ENCODE data around the gene OR2L8. TPM values are rescaled to one million over a fixed set of nuclear protein-coding genes. Genes with fewer than 3 reads are reported as not detected.

OR2L8 gene
- total RNA-seq, 1 experiment from 2014 or later: not detected

DNA sequence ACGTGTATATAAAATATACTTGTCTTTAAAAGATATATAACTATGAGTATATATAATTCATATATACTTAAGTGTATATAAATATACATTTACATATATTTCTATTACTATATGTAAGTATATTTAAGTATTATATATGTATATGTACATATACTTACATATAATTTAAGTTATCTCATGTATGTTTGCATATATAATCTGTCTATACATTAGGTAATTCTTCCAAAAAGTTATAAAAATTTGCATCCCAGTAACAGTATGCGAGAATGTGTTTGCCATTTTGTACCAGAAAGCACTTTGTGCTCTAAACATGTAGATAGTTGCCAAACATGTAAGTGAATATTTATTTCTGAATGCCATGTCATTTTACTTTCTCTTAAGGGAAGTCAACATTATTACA lies 16.3 kb downstream of the OR2L8 start, which contains the start of gene OR2AK2:
Gene OR2AK2, plus strand, starts transcription at position 301 of the 400 bp plus-strand sequence. CDS start 144 bp downstream, outside the sequence.
- in situ Hi-C loops (cut with HindIII; ENCODE audit: low sequenced_read_pairs): no loop called here

DNA sequence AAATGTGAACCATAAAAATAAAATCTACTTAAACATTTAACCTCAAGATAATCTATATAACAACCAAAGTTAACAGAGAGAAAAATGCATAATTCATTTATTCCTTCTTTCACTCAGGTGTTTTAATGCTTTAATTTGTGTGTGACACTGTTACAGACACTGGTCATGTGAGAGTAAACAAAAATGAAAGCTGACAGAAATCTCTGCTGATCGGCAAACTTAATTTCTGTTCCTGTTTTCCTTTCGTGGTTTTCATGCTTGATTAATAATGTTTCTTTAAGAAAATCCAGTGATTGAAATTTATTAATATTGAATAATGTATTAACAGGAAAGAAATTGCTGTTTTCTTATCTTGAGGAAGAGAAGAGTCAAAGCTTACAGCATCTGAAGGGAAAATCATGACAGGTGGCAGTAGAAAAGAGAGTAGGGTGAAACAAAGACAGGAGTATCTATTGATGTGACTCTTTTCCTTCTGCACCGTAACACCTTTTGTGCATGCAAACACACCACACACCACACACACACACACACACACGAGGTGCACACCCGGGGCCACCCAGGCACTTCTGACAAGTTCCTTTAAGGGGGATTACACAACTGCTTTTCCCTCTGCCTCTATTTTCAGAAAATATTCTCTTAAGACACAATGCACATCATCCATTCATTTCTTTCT lies 18.0 kb downstream of the OR2L8 start:
- no peak for DNase-seq (ENCODE audit: low spot score)
- in situ Hi-C loops (cut with HindIII; ENCODE audit: low sequenced_read_pairs): no loop called here

More for the DNA sequence above, 16.3 kb downstream of the OR2L8 start, which contains the start of gene OR2AK2:
- DNase-seq (ENCODE audit: low spot score): no peak

GRCh38 chr1:247992986-247993385 lies 44.3 kb downstream of the OR2L8 start:
- in situ Hi-C loops (cut with HindIII; ENCODE audit: low sequenced_read_pairs): no loop called here
- DNase-seq (ENCODE audit: low spot score): no peak

- no peak for DNase-seq (ENCODE audit: low spot score)
- in situ Hi-C loops (cut with HindIII; ENCODE audit: low sequenced_read_pairs): no loop called here
Observed at GRCh38 chr1:247998811-247999210, 50.2 kb downstream of the OR2L8 start.

Other genes with a start within 250 kb of the OR2L8 start
- not detected in 2 replicates for gene OR6F1, start 232.2 kb upstream of the OR2L8 start, total RNA-seq (2014; rRNA removed; shearing (Covaris generic))
- gene OR14K1, start 210.2 kb upstream of the OR2L8 start, total RNA-seq (2014; rRNA removed; shearing (Covaris generic)): not detected in 2 replicates
- gene OR14A2, start 200.7 kb upstream of the OR2L8 start, total RNA-seq (2014; rRNA removed; shearing (Covaris generic)): not detected in 2 replicates
- not detected in 2 replicates for gene OR1C1, start 188.3 kb upstream of the OR2L8 start, total RNA-seq (2014; rRNA removed; shearing (Covaris generic))
- not detected in 2 replicates for gene OR14A16, start 124.7 kb upstream of the OR2L8 start, total RNA-seq (2014; rRNA removed; shearing (Covaris generic))
- gene OR11L1, start 107.0 kb upstream of the OR2L8 start, total RNA-seq (2014; rRNA removed; shearing (Covaris generic)): not detected in 2 replicates
- gene TRIM58, start 91.7 kb upstream of the OR2L8 start, total RNA-seq (2014; rRNA removed; shearing (Covaris generic)): not detected in 2 replicates
- gene OR2W3, start 53.3 kb upstream of the OR2L8 start, total RNA-seq (2014; rRNA removed; shearing (Covaris generic)): not detected in 2 replicates
- gene OR2T8, start 28.6 kb upstream of the OR2L8 start, total RNA-seq (2014; rRNA removed; shearing (Covaris generic)): not detected in 2 replicates
- not detected in 2 replicates for gene OR2AJ1, start 24.0 kb upstream of the OR2L8 start, total RNA-seq (2014; rRNA removed; shearing (Covaris generic))
- gene OR2AK2, start 16.4 kb downstream of the OR2L8 start, total RNA-seq (2014; rRNA removed; shearing (Covaris generic)): not detected in 2 replicates
- not detected in 2 replicates for gene OR2L5, start 64.8 kb downstream of the OR2L8 start, total RNA-seq (2014; rRNA removed; shearing (Covaris generic))
- gene OR2L2, start 81.2 kb downstream of the OR2L8 start, total RNA-seq (2014; rRNA removed; shearing (Covaris generic)): not detected in 2 replicates
- gene OR2L3, start 98.0 kb downstream of the OR2L8 start, total RNA-seq (2014; rRNA removed; shearing (Covaris generic)): not detected in 2 replicates
- gene OR2L13, start 146.3 kb downstream of the OR2L8 start, total RNA-seq (2014; rRNA removed; shearing (Covaris generic)): not detected in 2 replicates
- gene OR2M5, start 196.3 kb downstream of the OR2L8 start, total RNA-seq (2014; rRNA removed; shearing (Covaris generic)): not detected in 2 replicates
- gene OR2M2, start 226.0 kb downstream of the OR2L8 start, total RNA-seq (2014; rRNA removed; shearing (Covaris generic)): not detected in 2 replicates
- not detected in 2 replicates for gene OR2M3, start 248.4 kb downstream of the OR2L8 start, total RNA-seq (2014; rRNA removed; shearing (Covaris generic))

Data from G401 (cell line).